ENCODE results near the gene FBXL22. TPM values are rescaled to one million over a fixed set of nuclear protein-coding genes. Genes with fewer than 3 reads are reported as not detected.

FBXL22 gene
- total RNA-seq, 1 experiment from 2014 or later = 0.49 TPM

- intact Hi-C loops (cut with micrococcal nuclease) = no loop called here
- TF ChIP-seq MAX (IDR thresholded peaks at IDR 0.05) (no peak), POLR2A (IDR thresholded peaks at IDR 0.05; ENCODE audit: borderline replicate concordance, extremely low read depth, insufficient read depth, insufficient read length) (no peak), ZNF274 (IDR thresholded peaks at IDR 0.05; ENCODE audit: low read depth, low read length) (no peak), EGR1 (IDR thresholded peaks at IDR 0.05; ENCODE audit: low read depth) (no peak), TCF7L2 (IDR thresholded peaks at IDR 0.05; ENCODE audit: borderline replicate concordance, extremely low read depth, insufficient read depth, insufficient read length) (no peak), REST (IDR thresholded peaks at IDR 0.05; ENCODE audit: low read depth) (no peak), SRF (IDR thresholded peaks at IDR 0.05; ENCODE audit: low read depth) (no peak), YY1 (IDR thresholded peaks at IDR 0.05; ENCODE audit: extremely low read depth, insufficient replicate concordance, low read depth, low read length) (no peak), CEBPB (IDR thresholded peaks at IDR 0.05; ENCODE audit: low read depth) (no peak), POLR2AphosphoS5 (IDR thresholded peaks at IDR 0.05; ENCODE audit: low read depth, low read length) (no peak), SP1 (IDR thresholded peaks at IDR 0.05; ENCODE audit: low read depth) (no peak), SIN3A (IDR thresholded peaks at IDR 0.05; ENCODE audit: low read depth) (no peak), JUND (IDR thresholded peaks at IDR 0.05) (no peak), RAD21 (IDR thresholded peaks at IDR 0.05; ENCODE audit: low read depth) (no peak), ZBTB33 (IDR thresholded peaks at IDR 0.05; ENCODE audit: extremely low read depth, insufficient replicate concordance, low read length) (no peak), EZH2 (IDR thresholded peaks at IDR 0.05) (no peak)
- TF ChIP-seq, protein P1, sequence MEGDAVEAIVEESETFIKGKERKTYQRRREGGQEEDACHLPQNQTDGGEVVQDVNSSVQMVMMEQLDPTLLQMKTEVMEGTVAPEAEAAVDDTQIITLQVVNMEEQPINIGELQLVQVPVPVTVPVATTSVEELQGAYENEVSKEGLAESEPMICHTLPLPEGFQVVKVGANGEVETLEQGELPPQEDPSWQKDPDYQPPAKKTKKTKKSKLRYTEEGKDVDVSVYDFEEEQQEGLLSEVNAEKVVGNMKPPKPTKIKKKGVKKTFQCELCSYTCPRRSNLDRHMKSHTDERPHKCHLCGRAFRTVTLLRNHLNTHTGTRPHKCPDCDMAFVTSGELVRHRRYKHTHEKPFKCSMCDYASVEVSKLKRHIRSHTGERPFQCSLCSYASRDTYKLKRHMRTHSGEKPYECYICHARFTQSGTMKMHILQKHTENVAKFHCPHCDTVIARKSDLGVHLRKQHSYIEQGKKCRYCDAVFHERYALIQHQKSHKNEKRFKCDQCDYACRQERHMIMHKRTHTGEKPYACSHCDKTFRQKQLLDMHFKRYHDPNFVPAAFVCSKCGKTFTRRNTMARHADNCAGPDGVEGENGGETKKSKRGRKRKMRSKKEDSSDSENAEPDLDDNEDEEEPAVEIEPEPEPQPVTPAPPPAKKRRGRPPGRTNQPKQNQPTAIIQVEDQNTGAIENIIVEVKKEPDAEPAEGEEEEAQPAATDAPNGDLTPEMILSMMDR (IDR thresholded peaks at IDR 0.05 in 2 of 3, conservative IDR thresholded peaks at IDR 0.05 in 1 of 3; ENCODE audit: borderline replicate concordance in 1 of 3, insufficient read depth in 1 of 3, low read depth in 2 of 3, low read length in 2 of 3) = no peak
- TF ChIP-seq, protein P2, sequence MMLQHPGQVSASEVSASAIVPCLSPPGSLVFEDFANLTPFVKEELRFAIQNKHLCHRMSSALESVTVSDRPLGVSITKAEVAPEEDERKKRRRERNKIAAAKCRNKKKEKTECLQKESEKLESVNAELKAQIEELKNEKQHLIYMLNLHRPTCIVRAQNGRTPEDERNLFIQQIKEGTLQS (IDR thresholded peaks at IDR 0.05) = no peak
- ChIA-PET POLR2A (no interaction called here), CTCF (no interaction called here), RAD21 (ENCODE audit: low non-redundant PET in 1 of 2, low total read pairs in 2 of 2, uncharacterized antibody in 2 of 2, unreplicated experiment in 2 of 2) (no interaction called here)
- H3K4me2 ChIP-seq (ENCODE audit: low read length) = no peak overlapping the region
- no peaks in the 10 kb centered on the region; the same call in 1 of the 2 replicates for H4K20me1 ChIP-seq (ENCODE audit: insufficient read depth)
- no peaks in the 10 kb centered on the region for H3K9me2 ChIP-seq (ENCODE audit: insufficient read depth)
- ATAC-seq (no peak), DNase-seq (ENCODE audit: low read depth, low spot score) (no peak)
- no TSS peak for BruUV-seq (replicated peaks)
- no peak overlapping the region for H2AFZ ChIP-seq (ENCODE audit: low read depth, low read length, poor library complexity, severe bottlenecking)
- H3K4me3 ChIP-seq (replicated peaks in 1 of 2; ENCODE audit: low read depth in 1 of 2, low read length in 2 of 2) = no peak overlapping the region
- H3K9me3 ChIP-seq (ENCODE audit: control insufficient read depth in 1 of 2, insufficient read depth in 1 of 2, low read depth in 1 of 2, low read length in 2 of 2) = no peaks in the 10 kb centered on the region
- no peaks in the 10 kb centered on the region for H3K4me1 ChIP-seq (ENCODE audit: control insufficient read depth in 1 of 2, insufficient read depth in 2 of 2, low read length in 2 of 2)
- H3K27ac ChIP-seq (ENCODE audit: low read depth, low read length) = no peak overlapping the region
- no peaks in the 10 kb centered on the region for H3K79me2 ChIP-seq (ENCODE audit: insufficient read depth, low read length)
- no peak overlapping the region for H3K9ac ChIP-seq (ENCODE audit: low read length)
- peaks cover 22 to 29% of the 10 kb centered on the region in 2 experiments for H3K36me3 ChIP-seq (ENCODE audit: control insufficient read depth in 1 of 2, insufficient read depth in 2 of 2, low read length in 2 of 2)
- no peaks in the 10 kb centered on the region for H3K27me3 ChIP-seq (ENCODE audit: insufficient read depth, low read length)
Measured at GRCh38 chr15:63573533-63573932, 23.7 kb upstream of the FBXL22 start.

Measured in HCT116 (cell line).